GM21390 (cell line): ENCODE data around the gene PCSK9.

Experiments
- ATAC-seq: cut with Tn5 transposase; IDR thresholded peaks from one replicate; pipeline ENCODE4 v1.9.1; 2021; ENCODE audit not compliant: unreplicated experiment

Gene PCSK9

DNA sequence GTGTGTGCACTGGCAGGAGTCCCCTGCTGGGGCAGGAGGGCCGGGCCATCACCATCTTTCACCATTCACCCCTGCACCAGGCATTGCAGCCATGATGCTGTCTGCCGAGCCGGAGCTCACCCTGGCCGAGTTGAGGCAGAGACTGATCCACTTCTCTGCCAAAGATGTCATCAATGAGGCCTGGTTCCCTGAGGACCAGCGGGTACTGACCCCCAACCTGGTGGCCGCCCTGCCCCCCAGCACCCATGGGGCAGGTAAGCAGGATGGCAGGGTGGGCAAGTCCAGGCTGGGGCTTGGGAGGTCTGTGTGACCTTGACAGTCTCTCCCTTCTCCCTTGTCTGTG, 18.6 kb downstream of the PCSK9 start:
- no peak for ATAC-seq

DNA sequence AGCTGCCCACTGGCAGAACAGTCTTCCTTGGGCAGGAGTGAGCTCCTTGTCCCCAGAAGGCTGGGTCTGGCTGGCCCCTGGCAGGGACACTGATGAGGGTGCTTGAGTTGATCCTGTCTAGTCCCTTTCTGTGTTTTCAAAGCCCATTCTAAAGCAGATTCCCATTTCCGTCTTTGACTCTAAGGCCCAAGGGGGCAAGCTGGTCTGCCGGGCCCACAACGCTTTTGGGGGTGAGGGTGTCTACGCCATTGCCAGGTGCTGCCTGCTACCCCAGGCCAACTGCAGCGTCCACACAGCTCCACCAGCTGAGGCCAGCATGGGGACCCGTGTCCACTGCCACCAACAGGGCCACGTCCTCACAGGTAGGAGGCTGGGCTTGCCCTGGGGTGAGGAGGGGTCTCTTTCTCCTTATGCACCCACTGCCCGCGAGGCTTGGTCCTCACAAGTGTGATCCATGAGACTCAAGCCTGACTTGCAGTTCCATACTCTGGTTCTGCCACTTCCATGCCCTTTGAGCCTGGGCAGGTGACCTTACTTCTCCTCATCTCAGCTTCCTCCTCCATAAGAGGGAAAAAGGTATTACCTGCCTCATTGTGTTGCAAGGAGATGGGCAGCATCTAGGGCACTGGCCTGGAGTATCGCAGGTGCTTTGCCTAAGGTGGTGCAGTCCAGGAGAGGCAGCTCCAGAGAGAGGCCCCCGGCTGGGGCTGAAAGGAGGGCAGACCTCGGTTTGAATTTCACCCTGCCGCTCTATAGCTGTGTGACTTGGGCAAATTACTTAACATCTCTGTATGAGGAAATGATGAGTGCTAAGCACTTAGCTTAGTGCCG, 20.2 kb downstream of the PCSK9 start:
- no peak for ATAC-seq

DNA sequence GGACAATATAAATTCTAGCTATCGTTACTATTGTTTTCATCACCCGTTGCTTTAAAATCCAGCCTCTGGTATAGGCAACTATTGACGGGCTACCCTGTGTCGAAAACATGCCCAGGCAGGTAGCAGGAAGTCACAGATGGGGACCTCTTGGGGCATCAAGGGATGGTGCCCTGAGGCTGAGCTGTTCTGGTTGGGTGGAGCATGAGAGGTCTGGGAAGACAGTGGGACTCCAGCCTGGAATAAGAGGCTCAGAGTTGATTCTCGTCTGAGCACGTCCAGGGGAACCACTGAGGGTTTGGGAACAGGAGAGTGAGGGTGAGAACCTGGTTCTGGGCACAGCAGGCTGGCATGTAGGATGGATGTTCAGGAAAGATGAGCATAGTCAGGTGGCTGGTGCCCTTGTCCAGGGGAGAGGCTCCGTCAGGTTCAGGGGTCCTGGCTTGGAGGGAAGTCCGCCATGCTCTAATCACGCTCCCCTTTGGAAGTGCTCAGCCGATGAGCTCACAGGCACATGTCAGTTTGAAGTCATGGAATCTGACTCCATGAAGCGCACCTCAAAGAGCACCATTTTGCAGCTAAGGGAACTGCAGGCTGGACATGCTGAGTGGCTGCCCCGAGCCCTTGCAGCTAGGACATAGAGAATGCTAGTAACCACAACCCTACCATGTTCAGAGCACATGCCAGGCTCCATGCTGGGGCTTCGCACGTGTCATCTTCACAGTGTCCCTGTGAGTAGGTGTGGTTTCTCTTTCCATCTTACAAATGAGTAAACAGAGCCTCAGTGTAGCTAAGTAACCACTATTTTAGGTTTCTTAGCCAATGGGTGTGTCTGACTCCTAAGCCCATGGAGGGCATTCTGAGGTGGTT, 21.0 kb downstream of the PCSK9 start:
- ATAC-seq = peak; percentile 58

GRCh38 chr1:55061000-55061705, 21.8 kb downstream of the PCSK9 start:
- no peak for ATAC-seq

DNA sequence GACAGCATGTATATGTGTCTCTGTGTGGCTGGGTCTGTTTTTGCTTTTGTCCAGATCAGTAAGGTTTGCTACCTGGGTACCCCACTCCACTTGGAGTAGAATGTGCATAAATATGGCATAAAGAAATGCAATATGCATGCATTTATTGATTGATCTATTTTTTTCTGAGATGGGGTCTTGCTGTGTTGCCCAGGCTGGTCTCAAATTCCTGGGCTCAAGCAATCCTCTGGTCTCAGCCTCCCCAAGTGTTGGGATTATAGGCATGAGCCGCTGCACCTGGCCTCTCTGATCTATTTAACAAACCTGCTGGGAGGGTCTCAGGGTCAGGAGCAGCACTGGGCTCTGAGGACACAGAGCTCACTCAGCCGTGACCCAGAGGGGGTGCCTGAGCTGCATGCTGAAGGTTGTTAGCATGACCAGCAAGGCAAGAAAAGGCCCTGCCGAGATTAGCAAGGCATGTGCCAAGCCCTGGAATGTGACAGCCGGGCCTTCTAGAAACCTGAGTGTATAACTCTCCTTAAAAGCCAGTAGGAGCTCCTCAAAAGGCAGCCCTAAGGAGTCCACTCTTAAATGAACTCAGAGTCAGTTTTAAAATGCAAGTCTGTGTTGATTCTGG, 22.5 kb downstream of the PCSK9 start:
- ATAC-seq = no peak

DNA sequence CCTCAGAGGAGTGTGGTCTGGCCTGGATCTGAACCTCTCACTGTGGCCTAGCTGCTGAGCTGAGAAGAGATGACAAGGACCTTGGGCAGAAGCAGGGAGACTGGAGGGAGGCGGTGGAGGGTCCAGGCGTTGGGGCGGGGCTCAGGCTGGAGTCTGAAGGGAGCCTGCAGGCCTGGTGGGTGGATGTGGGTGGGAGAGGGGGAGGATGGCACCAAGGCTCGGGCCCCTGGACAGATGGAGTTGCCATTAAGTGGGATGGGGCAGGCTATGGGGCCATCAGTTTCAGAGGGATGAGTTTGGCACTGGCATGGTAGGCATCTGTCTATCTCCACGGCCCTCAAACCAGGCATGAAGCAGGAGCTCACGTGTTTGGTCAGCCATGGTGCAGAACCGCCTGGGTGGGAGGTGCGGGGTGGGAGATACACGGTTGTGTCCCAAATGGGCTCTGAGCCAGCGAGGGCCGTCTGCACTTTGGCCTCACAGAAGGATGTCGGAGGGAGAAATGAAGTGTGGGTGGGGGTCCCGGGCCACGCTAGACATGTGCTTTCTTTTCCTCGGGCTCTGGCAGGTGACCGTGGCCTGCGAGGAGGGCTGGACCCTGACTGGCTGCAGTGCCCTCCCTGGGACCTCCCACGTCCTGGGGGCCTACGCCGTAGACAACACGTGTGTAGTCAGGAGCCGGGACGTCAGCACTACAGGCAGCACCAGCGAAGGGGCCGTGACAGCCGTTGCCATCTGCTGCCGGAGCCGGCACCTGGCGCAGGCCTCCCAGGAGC, 23.6 kb downstream of the PCSK9 start:
- no peak for ATAC-seq

- no peak for ATAC-seq
These were observed 24.2 kb downstream of the PCSK9 start for GRCh38 chr1:55063577-55063942.

DNA sequence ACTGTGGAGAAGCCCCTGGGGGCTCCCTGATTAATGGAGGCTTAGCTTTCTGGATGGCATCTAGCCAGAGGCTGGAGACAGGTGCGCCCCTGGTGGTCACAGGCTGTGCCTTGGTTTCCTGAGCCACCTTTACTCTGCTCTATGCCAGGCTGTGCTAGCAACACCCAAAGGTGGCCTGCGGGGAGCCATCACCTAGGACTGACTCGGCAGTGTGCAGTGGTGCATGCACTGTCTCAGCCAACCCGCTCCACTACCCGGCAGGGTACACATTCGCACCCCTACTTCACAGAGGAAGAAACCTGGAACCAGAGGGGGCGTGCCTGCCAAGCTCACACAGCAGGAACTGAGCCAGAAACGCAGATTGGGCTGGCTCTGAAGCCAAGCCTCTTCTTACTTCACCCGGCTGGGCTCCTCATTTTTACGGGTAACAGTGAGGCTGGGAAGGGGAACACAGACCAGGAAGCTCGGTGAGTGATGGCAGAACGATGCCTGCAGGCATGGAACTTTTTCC, 24.8 kb downstream of the PCSK9 start:
- peak; percentile 42 for ATAC-seq

GRCh38 chr1:55064861-55065263, 25.5 kb downstream of the PCSK9 start:
- no peak for ATAC-seq

GRCh38 chr1:55065648-55066047, 26.3 kb downstream of the PCSK9 start:
- ATAC-seq = no peak

- ATAC-seq = no peak
These were observed 27.9 kb downstream of the PCSK9 start for GRCh38 chr1:55067022-55067778.

DNA sequence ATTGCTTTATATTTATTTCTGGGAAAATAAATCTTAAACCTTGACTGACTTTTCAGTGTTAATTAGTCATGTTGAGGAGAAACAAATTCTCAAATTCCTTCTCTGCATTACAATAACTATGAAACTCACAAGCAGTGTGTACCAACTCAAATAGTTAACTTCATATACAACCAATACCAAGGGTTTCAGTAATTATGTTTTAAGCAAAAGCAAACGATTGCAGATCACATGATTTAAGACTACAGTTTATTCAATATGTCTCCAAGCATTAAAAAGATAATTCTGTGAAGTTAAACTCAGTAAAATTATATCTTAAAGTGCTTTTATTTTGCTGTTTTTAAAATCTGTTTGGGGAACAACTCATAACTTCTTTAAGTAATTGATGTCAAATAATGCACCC, 28.6 kb downstream of the PCSK9 start:
- ATAC-seq = no peak

DNA sequence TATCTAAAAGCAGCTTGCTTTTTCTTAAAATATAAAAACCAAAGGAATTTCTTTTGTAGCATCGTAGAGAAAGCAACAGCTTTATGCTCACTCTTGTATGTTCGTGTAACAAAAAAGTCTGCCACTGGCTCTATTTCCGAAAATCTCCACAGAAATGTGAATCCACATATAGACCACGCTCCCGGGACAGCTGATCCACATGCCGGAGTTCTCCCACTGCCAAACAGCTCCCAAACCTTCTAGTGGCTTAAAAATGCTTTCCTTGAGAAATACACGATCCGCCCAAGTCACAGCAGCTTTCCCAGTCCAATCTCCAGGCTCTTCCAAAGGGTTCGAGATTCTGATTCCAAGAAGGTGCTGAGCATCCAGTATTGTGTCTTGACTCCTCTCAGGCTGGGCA, 29.3 kb downstream of the PCSK9 start:
- no peak for ATAC-seq

DNA sequence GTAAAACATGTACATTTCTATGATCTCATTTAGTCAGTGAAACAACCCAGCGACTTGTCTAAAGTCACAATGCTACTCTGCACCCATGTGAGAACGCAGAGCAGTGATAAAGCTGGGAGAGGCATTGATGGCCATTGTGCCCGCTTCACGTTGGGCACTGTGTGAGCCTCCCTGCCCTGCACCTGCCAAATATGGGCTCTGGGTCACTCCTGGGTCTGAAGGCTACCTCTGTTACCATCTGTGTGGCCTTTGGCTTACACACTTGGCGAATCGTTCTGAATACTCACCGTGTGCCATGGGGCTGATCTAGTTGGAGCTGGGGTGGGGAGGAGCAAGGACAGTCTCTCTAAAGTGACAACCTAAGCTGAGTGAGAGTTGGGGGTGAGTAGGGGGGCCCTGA, 29.9 kb downstream of the PCSK9 start:
- no peak for ATAC-seq

DNA sequence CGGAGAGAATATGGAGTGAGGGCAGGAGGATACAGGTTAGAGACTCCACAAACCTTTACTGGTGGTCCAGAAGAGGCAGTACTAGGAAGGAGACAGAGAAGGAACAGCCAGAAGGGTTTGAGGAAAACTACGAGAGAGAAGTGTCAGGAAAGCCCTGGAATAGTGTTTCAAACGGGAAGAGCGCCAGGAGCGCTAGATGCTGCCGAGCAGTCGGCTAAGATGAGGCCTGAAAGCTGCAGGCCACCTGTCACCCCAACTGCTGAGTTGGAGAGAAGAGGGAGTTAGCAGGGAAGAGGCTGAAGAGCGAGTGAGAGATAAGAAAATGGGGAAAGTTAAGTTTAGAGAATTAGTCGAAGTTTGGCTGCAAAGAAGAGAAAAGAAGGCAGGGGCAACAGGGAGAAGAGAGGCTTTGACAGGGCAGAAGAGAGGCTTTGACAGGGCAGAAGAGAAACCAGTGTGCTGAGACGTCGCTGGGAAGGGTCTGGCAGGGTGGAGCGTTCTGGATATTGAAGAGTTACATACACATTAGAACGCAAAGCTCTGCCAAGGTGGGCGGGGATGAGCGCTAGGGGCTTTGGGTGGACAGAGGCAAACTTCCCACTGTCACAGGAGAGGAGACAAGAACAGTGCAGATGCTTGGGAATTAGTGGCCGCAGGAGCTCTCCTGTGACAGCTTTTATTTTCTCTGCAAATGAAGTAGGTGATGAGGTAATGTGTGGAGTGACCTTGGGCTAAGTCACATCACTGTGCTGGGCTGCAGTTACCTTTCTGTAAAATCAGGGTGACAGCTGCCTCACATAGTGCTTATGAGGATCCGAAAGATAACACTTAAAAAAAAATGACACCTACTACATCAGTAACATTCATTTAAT, 31.2 kb downstream of the PCSK9 start:
- ATAC-seq = no peak

- no peak for ATAC-seq
These were observed 32.1 kb downstream of the PCSK9 start for GRCh38 chr1:55071477-55071876.

DNA sequence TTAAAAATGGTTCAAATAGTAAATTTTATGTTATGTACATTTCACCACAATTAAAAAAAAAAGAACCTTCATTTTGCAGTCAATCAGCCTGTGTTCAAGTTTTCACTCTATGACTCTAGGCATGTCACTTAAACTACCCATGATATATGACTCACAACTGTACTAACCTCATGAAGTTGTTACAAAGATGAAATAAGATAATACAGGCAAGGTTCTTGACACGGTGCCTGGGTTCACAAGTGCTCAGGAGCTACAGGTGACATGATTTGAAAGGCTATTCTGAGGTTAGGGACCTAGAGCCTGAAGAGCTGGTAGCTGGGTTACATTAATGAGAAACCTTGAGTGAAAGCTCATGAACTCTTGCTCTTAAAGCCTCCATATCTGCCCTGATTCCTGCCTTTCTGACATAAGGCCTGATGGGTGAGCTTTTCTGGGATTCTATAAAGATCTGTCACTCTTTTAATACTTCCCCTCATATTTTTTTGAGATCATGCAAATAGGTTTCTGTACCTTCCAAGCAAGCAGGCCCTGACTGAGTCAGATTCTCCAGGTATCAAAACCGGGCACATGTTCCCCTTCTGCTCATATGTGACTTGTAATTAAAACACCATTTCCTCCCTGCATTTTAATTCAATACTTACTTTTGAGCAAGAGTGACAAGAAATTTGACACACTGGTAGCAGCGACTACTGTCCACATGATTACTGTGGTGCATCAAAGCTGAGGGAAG, 34.0 kb downstream of the PCSK9 start:
- peak; percentile 72 for ATAC-seq

DNA sequence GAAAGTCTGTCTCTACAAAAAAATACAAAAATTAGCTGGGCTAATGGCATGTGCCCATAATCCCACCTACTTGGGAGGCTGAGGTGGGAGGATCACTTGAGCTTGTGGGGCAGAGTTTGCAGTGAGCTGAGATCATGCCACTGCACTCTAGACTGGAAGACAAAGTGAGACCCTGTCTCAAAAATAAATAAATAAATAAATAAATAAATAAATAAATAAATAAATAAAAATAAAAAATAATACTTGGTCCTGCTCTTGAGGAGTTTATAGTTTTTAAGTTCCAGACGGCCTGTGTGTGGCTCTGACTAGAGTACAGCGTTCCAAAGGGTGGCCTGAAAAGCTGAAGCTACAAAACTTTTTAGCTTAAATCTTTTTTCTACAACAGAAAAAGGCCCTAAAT, 35.1 kb downstream of the PCSK9 start:
- no peak for ATAC-seq
